Measurements from ENCODE around the gene CD4.
A peak's percentile ranks its signal among the peaks of the same experiment; 100 is the strongest.

The CD4 gene

GRCh38 chr12:6830999-6831398, 41.7 kb downstream of the CD4 start:
- Histone ChIP-seq H3K9me3 (no peaks in the 10 kb centered on the region), H3K4me3 (ENCODE audit: low read depth, low read length) (no peak overlapping the region), H3K4me1 (peaks cover 6% of the 10 kb centered on the region), H3K27me3 (no peaks in the 10 kb centered on the region), H3K36me3 (peaks cover 52% of the 10 kb centered on the region)
- no peak for TF ChIP-seq CTCF (IDR thresholded peaks at IDR 0.05; ENCODE audit: low read depth, low read length)
- no peak for DNase-seq

- TF ChIP-seq CTCF (IDR thresholded peaks at IDR 0.05; ENCODE audit: low read depth, low read length) = no peak
- peaks cover 6% of the 10 kb centered on the region for H3K4me1 ChIP-seq
- H3K27me3 ChIP-seq = no peaks in the 10 kb centered on the region
- peak; percentile 3 for DNase-seq
- H3K4me3 ChIP-seq (ENCODE audit: low read depth, low read length) = no peak overlapping the region
- peaks cover 56% of the 10 kb centered on the region for H3K36me3 ChIP-seq
- no peaks in the 10 kb centered on the region for H3K9me3 ChIP-seq
Observed at GRCh38 chr12:6831450-6831995, 42.2 kb downstream of the CD4 start.

- Histone ChIP-seq H3K27me3 (no peaks in the 10 kb centered on the region), H3K36me3 (peaks cover 62% of the 10 kb centered on the region)
Observed at GRCh38 chr12:6832125-6832524, 42.8 kb downstream of the CD4 start.

GRCh38 chr12:6833189-6833890, 44.0 kb downstream of the CD4 start:
- TF ChIP-seq CTCF (IDR thresholded peaks at IDR 0.05; ENCODE audit: low read depth, low read length) = no peak
- H3K4me1 ChIP-seq = no peaks in the 10 kb centered on the region; the same call in 1 of the 2 replicates
- peaks cover 74% of the 10 kb centered on the region for H3K36me3 ChIP-seq
- no peaks in the 10 kb centered on the region for H3K27me3 ChIP-seq
- no peak for DNase-seq
- no peak overlapping the region for H3K4me3 ChIP-seq (ENCODE audit: low read depth, low read length)
- no peaks in the 10 kb centered on the region for H3K9me3 ChIP-seq

More at GRCh38 chr12:6832125-6832524, 42.8 kb downstream of the CD4 start:
- peaks cover 2% of the 10 kb centered on the region for H3K4me1 ChIP-seq
- no peak for TF ChIP-seq CTCF (IDR thresholded peaks at IDR 0.05; ENCODE audit: low read depth, low read length)
- no peaks in the 10 kb centered on the region for H3K9me3 ChIP-seq
- no peak overlapping the region for H3K4me3 ChIP-seq (ENCODE audit: low read depth, low read length)
- DNase-seq = no peak

- no peak for DNase-seq
- Histone ChIP-seq H3K27me3 (no peaks in the 10 kb centered on the region), H3K4me1 (no peaks in the 10 kb centered on the region; the same call in 1 of the 2 replicates), H3K4me3 (ENCODE audit: low read depth, low read length) (no peak overlapping the region), H3K9me3 (no peaks in the 10 kb centered on the region), H3K36me3 (peaks cover 79% of the 10 kb centered on the region)
- TF ChIP-seq CTCF (IDR thresholded peaks at IDR 0.05; ENCODE audit: low read depth, low read length) = no peak
Observed at GRCh38 chr12:6834254-6834653, 44.9 kb downstream of the CD4 start.

GRCh38 chr12:6834873-6835272, 45.5 kb downstream of the CD4 start:
- Histone ChIP-seq H3K9me3 (no peaks in the 10 kb centered on the region), H3K36me3 (peaks cover 83% of the 10 kb centered on the region)

More at GRCh38 chr12:6834873-6835272, 45.5 kb downstream of the CD4 start:
- no peak for DNase-seq
- Histone ChIP-seq H3K4me1 (no peaks in the 10 kb centered on the region; the same call in 1 of the 2 replicates), H3K27me3 (no peaks in the 10 kb centered on the region), H3K4me3 (ENCODE audit: low read depth, low read length) (no peak overlapping the region)
- TF ChIP-seq CTCF (IDR thresholded peaks at IDR 0.05; ENCODE audit: low read depth, low read length) = no peak
